NCI-H187 (cell line): ENCODE data around the gene KLHL26.

ENCODE experiments used
- DNase-seq, 2 experiments: peaks; one replicate each; lab custom pipeline; 2025; lab: John Stamatoyannopoulos, UW

KLHL26 gene

GRCh38 chr19:18683109-18683957, 46.5 kb downstream of the KLHL26 start, which contains the start of gene CRTC1:
Gene CRTC1, plus strand, starts transcription at chr19:18683680. Its CDS starts 23 bp downstream, at chr19:18683703.
- DNase-seq = peak in 1 of 2 experiments; percentile 47

GRCh38 chr19:18683958-18684641, 47.3 kb downstream of the KLHL26 start:
- no peak for DNase-seq

DNA sequence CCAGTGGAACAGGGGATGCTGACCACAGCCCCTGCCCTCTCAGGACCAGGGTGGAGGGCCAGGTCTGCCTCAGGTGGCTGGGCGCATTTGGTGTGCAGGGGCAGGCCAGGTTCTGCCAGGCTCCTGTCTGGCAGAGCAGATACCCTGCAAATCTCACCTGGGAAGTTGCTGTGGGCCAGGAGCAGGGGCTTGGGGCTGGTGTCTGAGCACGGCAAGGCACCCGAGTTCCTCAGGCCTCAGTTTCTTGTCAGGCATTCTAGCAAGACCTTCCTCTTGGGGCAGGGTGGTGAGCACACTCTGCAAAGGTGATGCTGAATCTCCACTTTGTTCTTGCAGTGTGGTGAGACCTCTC, 47.8 kb downstream of the KLHL26 start:
- no peak for DNase-seq

DNA sequence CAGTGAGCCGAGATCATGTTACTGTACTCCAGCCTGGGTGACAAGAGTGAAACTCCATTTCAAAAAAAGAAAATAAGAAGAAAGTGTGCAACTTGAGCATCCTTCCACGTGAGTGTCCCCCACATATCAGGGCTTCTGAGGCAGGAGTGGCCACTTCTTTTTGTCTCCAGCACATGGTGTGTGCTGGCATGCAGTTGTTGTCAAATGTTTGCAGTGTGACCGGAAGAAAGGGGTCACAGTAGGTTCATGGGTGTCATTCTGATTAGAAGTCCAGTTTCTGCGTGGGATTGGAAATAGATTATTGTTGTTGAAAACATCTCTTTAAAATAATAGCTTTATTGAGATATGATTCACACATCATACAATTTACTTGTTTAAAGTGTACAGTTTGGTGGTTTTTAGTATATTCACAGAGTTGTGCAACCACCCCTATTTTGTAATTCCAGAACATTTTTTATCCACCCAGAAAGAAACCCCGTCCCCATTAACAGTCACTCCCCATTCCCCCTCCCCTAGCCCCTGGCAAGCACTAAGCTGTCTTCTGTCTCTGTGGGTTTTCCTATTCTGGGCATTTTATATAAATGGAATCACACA, 48.9 kb downstream of the KLHL26 start:
- no peak for DNase-seq

DNA sequence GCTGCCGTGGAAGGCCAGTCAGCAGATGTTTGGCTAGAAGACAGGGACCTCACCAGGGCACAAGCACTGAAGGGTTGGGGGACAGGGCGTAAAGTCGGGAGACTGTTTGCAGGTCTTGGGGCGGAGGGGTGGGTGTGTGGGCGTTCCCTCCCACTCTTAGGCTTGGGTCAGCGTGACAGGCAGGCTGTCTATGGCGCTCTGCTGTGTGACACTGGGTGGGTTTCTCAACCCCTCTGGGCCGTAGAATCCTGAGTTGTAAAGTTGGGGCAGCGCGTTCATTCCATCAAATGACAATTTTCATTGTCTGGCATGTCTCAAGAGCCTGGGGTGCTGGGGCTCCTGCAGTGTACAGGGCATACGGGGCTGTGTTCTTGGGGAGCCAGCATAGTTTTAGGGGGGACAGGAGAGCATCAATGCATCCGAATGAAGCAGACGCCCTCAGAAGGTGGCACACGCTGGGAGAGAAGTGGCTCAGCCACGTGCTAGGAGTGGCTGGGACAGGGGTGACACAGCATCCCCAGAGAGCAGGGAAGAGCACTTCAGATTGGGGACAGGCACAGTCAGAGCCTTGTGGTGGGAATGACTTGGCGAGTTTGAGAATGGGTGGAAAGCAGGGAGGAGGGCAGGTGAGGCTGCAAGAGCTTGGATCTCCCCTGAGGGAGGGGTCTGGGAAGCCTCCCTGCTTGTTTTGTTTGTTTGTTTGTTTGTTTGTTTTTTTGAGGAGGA, 51.1 kb downstream of the KLHL26 start:
- DNase-seq = no peak

GRCh38 chr19:18696023-18696422, 59.2 kb downstream of the KLHL26 start:
- DNase-seq = no peak

GRCh38 chr19:18697680-18698079, 60.9 kb downstream of the KLHL26 start:
- no peak for DNase-seq

GRCh38 chr19:18698321-18699167, 61.7 kb downstream of the KLHL26 start:
- DNase-seq = no peak

DNA sequence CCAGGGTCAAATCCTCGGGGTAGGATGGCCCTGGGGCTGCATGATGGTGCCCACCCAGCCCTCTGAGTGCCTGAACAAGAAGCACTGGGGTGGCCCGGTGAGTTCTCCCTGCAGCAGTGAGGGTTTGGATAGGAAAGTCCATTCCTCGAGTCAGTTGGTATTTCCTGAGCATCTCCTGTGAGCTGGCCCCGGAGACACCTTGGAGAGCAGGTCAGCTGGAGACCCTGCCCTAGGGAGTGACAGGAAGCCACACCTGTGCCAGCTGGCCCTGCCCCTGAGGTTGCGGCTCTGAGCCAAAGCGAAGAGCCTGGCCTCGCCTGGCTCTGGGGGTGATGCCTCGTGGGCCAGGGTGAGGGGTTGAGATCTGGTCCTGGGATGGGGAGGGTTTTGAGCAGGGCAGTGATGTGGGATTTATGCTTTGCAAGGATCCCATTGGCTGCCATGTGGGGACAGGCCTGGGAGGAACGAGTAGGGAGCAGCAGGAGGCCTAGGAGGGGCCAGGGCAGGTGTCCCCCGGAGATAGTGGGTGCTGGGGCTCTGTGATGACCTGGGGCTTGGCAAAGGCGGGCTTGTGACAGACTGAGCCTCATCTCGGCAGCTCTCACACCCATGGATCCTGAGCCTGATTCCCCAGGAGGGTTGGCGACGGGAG, 62.7 kb downstream of the KLHL26 start:
- no peak for DNase-seq

DNA sequence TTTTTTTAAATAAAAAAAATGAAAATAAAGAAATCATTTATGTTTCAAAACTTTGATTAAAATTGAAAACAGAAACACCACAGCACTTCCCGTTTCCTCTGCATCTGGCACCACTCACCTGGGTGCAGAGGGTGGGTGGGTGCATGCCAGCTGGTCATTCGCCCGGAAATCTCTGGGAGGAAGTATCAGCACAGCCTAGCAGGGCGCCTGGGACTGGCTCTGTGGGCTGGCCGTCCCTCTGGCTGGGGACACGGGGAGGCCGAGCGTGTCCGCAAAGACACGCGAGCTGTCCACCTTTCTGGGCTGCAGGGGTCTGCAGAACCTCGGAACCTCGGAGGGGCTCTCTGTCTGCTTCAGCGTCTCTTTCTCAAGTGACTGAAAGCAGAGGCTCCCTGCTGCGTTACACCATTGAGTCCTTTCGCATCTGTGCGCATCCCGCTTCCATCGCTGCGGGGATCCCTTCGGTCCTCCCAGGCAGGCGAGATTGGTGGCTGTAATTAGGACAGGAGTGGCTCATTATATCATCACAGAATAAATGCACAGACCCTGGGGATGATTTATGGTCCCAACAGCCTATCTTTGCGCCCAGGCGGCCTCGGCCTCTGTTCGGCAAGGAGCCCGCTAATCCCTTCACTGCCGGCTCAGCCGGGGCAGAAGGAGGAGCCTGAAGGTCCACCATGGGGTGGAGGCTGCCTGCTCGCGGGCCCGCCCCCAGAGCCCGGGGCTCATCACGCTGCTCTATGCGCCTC, 63.8 kb downstream of the KLHL26 start:
- DNase-seq = peak; percentile 54 to 58

DNA sequence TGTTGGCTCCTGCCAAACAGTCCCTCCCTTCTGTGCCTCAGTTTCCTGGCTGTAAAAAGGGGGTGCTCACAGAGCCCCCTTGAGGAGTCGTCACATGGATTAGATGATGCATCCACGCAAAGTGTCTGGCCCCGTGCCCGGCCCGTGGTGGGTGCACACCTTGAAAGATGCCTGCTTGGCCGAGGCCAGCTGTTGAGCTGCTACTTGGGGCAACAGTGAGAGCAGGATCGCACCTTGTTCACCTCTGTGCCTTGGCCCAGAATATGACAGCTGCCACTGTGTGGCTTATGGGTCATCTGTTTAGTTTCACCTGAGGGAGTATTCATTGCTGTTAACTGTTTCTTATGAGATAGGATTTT, 64.4 kb downstream of the KLHL26 start:
- DNase-seq = no peak

- no peak for DNase-seq
Observed at GRCh38 chr19:18704054-18704453, 67.2 kb downstream of the KLHL26 start.

GRCh38 chr19:18704971-18705370, 68.1 kb downstream of the KLHL26 start:
- no peak for DNase-seq

GRCh38 chr19:18708452-18709231, 71.8 kb downstream of the KLHL26 start:
- DNase-seq = no peak

DNA sequence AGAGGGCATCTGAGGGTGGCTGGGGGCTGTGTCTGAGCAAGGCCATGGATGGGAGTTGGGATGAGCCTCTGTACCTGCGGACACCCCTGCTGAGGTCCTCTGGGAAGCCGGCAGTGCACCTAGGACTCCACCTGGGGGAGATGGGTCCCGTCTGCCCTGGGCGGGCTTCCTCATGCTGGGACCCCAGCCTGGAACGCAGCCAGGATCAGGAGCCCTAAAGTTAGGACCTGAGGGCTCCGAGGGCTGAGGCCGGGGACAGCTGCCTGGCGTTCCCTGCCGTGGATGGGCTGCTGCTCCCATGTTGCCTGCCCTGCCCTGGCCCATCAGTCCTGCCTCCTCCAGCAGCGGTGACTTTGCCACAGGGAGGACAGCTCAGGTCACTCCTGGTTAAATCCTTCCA, 72.7 kb downstream of the KLHL26 start:
- DNase-seq = no peak

DNA sequence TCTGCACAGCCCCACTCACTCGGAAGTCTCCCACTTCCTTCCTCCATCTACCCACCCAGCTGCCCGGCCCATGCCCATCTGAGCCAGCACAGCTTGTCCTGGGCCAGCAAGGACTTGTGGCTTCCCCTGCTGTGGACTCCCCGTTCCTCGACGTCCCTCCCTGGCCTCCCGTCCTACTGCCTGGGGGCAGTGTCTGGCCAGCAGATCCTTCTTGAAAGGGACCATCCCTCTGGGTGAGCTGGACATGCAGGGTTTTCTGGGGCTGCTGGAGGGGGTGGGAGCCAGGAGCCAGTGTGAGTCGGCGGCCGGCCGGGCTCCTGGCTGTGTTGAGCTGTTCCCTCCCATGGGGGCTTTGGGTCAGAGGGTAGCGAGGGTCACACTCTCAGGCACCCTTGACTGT, 73.4 kb downstream of the KLHL26 start:
- no peak for DNase-seq

GRCh38 chr19:18710996-18711751, 74.3 kb downstream of the KLHL26 start:
- DNase-seq = no peak

- no peak for DNase-seq
Observed at GRCh38 chr19:18711893-18712292, 75.1 kb downstream of the KLHL26 start.

DNA sequence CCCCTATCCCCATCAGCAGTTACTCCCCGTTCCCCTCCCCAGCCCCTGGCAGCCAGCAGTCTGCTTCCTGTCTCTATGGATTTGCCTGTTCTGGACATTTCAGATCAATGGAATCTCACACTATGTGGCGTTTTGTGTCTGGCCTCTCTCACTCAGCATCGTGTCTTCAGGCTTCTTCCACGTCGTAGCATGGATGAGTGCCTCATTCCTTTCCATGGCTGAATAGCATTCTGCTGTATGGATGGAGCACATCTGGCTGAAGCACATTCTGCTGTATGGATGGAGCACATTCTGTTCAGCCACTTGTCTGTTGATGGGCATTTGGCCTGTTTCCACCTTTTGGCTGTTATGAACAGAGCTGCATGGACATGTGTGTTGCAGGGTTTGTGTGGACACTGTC, 76.2 kb downstream of the KLHL26 start:
- DNase-seq = no peak
